ENCODE results near the gene MOCOS. TPM values are rescaled to one million over a fixed set of nuclear protein-coding genes. Genes with fewer than 3 reads are reported as not detected.

Gene MOCOS, protein sequence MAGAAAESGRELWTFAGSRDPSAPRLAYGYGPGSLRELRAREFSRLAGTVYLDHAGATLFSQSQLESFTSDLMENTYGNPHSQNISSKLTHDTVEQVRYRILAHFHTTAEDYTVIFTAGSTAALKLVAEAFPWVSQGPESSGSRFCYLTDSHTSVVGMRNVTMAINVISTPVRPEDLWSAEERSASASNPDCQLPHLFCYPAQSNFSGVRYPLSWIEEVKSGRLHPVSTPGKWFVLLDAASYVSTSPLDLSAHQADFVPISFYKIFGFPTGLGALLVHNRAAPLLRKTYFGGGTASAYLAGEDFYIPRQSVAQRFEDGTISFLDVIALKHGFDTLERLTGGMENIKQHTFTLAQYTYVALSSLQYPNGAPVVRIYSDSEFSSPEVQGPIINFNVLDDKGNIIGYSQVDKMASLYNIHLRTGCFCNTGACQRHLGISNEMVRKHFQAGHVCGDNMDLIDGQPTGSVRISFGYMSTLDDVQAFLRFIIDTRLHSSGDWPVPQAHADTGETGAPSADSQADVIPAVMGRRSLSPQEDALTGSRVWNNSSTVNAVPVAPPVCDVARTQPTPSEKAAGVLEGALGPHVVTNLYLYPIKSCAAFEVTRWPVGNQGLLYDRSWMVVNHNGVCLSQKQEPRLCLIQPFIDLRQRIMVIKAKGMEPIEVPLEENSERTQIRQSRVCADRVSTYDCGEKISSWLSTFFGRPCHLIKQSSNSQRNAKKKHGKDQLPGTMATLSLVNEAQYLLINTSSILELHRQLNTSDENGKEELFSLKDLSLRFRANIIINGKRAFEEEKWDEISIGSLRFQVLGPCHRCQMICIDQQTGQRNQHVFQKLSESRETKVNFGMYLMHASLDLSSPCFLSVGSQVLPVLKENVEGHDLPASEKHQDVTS
- 1 to 10 TPM; 3.3 to 4.7 (median 4.4) TPM for total RNA-seq
- long read RNA-seq, donor 1, full-length matches to known transcripts: 4 of 6 reads
- long read RNA-seq, donor 1, partial matches to known transcripts: 0 of 6 reads
- long read RNA-seq, donor 1, other reads (novel, unspliced or antisense): 2 of 6 reads
- long read RNA-seq, donor 2, full-length matches to known transcripts: 3 of 4 reads
- long read RNA-seq, donor 2, partial matches to known transcripts: 1 of 4 reads
- long read RNA-seq, donor 2, other reads (novel, unspliced or antisense): 0 of 4 reads

GRCh38 chr18:36187193-36187825 is at the start of gene MOCOS:
Gene MOCOS (plus strand): TSS chr18:36187497. CDS start chr18:36187540, 43 bp downstream.
- DNase-seq (peak; percentile 91 to 94 (median 93)), ATAC-seq (peak; percentile 97)
- Histone ChIP-seq H3K4me1 (ENCODE audit: low read depth) (peaks cover 9% of the 10 kb centered on the region), H3K4me3 (peak within 1 kb of the TSS; percentile 54), H3K9me3 (no peaks in the 10 kb centered on the region), H3K36me3 (ENCODE audit: low read depth) (no peaks in the 10 kb centered on the region)
- no peak for TF ChIP-seq CTCF (IDR thresholded peaks at IDR 0.05)
- intact Hi-C loops (cut with DNase I, micrococcal nuclease): no loop called here

DNA sequence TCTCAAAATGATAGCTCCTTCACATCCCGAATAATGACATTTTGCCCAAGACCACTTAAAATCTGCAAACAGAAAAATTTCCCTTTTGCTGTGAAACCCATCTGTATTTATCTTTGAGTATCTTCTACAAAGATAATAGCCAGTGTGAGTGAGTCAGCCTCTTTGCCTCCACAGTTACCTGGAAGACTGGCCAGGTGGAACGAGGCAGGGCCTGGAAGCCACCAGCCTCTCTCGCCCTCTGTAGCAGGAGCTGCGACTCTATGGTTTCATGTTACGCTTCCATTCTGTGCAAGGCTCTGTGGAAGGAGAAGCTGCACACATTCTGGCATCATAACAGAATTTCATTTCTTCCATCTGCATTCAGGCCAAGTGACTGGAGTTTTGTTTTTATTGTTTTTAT is 48.1 kb upstream of the MOCOS start:
- ATAC-seq (no peak), DNase-seq (no peak)
- Histone ChIP-seq H3K4me1 (ENCODE audit: low read depth) (no peaks in the 10 kb centered on the region), H3K36me3 (ENCODE audit: low read depth) (peaks cover 8% of the 10 kb centered on the region), H3K4me3 (no peak overlapping the region), H3K9me3 (no peaks in the 10 kb centered on the region)
- TF ChIP-seq CTCF (IDR thresholded peaks at IDR 0.05): no peak
- intact Hi-C loops (cut with DNase I, micrococcal nuclease): no loop called here

- no peak for TF ChIP-seq CTCF (IDR thresholded peaks at IDR 0.05)
- H3K36me3 ChIP-seq (ENCODE audit: low read depth): peaks cover 8% of the 10 kb centered on the region
- no peak for ATAC-seq
These were observed 45.7 kb upstream of the MOCOS start for GRCh38 chr18:36141576-36141975.

GRCh38 chr18:36142751-36143150 is 44.5 kb upstream of the MOCOS start:
- H3K9me3 ChIP-seq: no peaks in the 10 kb centered on the region
- no peak for DNase-seq
- no peak for TF ChIP-seq CTCF (IDR thresholded peaks at IDR 0.05)
- peaks cover 8% of the 10 kb centered on the region for H3K36me3 ChIP-seq (ENCODE audit: low read depth)
- H3K4me3 ChIP-seq: no peak overlapping the region
- no peak for ATAC-seq
- intact Hi-C loops (cut with DNase I, micrococcal nuclease): no loop called here
- no peaks in the 10 kb centered on the region for H3K4me1 ChIP-seq (ENCODE audit: low read depth)

More at GRCh38 chr18:36141576-36141975, 45.7 kb upstream of the MOCOS start:
- Histone ChIP-seq H3K9me3 (no peaks in the 10 kb centered on the region), H3K4me3 (no peak overlapping the region), H3K4me1 (ENCODE audit: low read depth) (no peaks in the 10 kb centered on the region)
- DNase-seq: no peak
- intact Hi-C loops (cut with DNase I, micrococcal nuclease): no loop called here

GRCh38 chr18:36143391-36143790 is 43.9 kb upstream of the MOCOS start:
- intact Hi-C loops (cut with DNase I, micrococcal nuclease): no loop called here
- ATAC-seq: no peak
- DNase-seq: no peak
- TF ChIP-seq CTCF (IDR thresholded peaks at IDR 0.05): no peak
- Histone ChIP-seq H3K9me3 (no peaks in the 10 kb centered on the region), H3K4me1 (ENCODE audit: low read depth) (no peaks in the 10 kb centered on the region), H3K4me3 (no peak overlapping the region), H3K36me3 (ENCODE audit: low read depth) (peaks cover 8% of the 10 kb centered on the region)
